ENCODE data around the gene WWOX.

DNA sequence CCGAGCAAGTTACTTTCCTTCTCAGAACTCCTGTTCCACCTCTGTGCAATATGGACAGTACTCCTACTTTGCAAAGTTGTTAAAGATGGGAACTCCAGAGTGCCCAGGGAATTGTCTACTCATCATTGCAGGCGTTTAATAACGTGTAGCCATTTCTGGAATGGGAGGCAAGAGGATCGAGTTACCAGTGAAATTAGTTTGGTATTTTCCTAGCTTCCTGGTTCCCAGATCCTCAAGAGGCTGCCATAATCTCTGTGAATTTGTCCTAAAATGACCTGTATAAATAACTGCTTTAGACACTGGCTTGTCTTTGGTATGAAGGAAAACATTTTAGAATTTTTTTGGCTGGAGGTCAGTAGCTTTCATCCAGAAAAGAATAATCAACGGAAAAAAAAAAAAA, 27.7 kb downstream of the WWOX start:
- TF ChIP-seq, protein P1, sequence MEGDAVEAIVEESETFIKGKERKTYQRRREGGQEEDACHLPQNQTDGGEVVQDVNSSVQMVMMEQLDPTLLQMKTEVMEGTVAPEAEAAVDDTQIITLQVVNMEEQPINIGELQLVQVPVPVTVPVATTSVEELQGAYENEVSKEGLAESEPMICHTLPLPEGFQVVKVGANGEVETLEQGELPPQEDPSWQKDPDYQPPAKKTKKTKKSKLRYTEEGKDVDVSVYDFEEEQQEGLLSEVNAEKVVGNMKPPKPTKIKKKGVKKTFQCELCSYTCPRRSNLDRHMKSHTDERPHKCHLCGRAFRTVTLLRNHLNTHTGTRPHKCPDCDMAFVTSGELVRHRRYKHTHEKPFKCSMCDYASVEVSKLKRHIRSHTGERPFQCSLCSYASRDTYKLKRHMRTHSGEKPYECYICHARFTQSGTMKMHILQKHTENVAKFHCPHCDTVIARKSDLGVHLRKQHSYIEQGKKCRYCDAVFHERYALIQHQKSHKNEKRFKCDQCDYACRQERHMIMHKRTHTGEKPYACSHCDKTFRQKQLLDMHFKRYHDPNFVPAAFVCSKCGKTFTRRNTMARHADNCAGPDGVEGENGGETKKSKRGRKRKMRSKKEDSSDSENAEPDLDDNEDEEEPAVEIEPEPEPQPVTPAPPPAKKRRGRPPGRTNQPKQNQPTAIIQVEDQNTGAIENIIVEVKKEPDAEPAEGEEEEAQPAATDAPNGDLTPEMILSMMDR (conservative IDR thresholded peaks at IDR 0.05; ENCODE audit: low read depth, low read length): no peak
- TF ChIP-seq EZH2 (IDR thresholded peaks at IDR 0.05; ENCODE audit: borderline replicate concordance, low read depth, low read length, poor library complexity, severe bottlenecking): no peak

Measured in A673 (cell line).